ENCODE measurements around the gene MARCHF10. TPM values are rescaled to one million over a fixed set of nuclear protein-coding genes. Genes with fewer than 3 reads are reported as not detected.

The MARCHF10 gene
- polyA plus RNA-seq, 3 donors, result not detected

- WGBS (ENCODE audit: insufficient coverage), result 100% methylated on average over 2 of the region's 3 CpGs
- Mint-ChIP-seq H3K9me3 (peaks cover 0 to 2% (median 0%) of the 10 kb centered on the region in 7 donors), H3K4me1 (no peaks in the 10 kb centered on the region), H3K4me3 (no peak overlapping the region), H3K27me3 (ENCODE audit: low read depth in 3 of 3) (peaks cover 3 to 15% (median 5%) of the 10 kb centered on the region in 3 donors), H3K27ac (no peak overlapping the region), H3K36me3 (no peaks in the 10 kb centered on the region)
- Histone ChIP-seq H4K20me1 (ENCODE audit: insufficient read depth, low read length) (no peaks in the 10 kb centered on the region), H3K36me3 (replicated peaks in 1 of 2; ENCODE audit: control insufficient read depth in 1 of 2, insufficient read depth in 2 of 2, low read length in 2 of 2) (no peaks in the 10 kb centered on the region), H3K4me3 (replicated peaks in 1 of 3; ENCODE audit: low read depth in 2 of 3, low read length in 3 of 3) (no peak overlapping the region), H3K9me3 (replicated peaks in 1 of 2; ENCODE audit: control insufficient read depth in 1 of 2, insufficient read depth in 1 of 2, low read length in 2 of 2) (no peaks in the 10 kb centered on the region), H3K4me1 (ENCODE audit: control insufficient read depth in 1 of 2, insufficient read depth in 2 of 2, low read length in 2 of 2) (no peaks in the 10 kb centered on the region), H3K9ac (ENCODE audit: insufficient read depth, low read length, poor library complexity, severe bottlenecking) (no peak overlapping the region), H3K79me2 (ENCODE audit: insufficient read depth, low read length) (no peaks in the 10 kb centered on the region), H3K27ac (ENCODE audit: low read depth in 1 of 2, low read length in 2 of 2) (no peak overlapping the region), H3K27me3 (ENCODE audit: control insufficient read depth in 2 of 2, insufficient read depth in 2 of 2, low read length in 2 of 2) (no peaks in the 10 kb centered on the region), H3K4me2 (replicated peaks; ENCODE audit: extremely low read depth, low read length, poor library complexity, severe bottlenecking) (no peak overlapping the region), H2AFZ (ENCODE audit: insufficient read depth, low read depth, low read length, poor library complexity, severe bottlenecking) (no peak overlapping the region)
- intact Hi-C loops (cut with micrococcal nuclease), result no loop called here
- no peak for DNase-seq
- TF ChIP-seq, protein P1, sequence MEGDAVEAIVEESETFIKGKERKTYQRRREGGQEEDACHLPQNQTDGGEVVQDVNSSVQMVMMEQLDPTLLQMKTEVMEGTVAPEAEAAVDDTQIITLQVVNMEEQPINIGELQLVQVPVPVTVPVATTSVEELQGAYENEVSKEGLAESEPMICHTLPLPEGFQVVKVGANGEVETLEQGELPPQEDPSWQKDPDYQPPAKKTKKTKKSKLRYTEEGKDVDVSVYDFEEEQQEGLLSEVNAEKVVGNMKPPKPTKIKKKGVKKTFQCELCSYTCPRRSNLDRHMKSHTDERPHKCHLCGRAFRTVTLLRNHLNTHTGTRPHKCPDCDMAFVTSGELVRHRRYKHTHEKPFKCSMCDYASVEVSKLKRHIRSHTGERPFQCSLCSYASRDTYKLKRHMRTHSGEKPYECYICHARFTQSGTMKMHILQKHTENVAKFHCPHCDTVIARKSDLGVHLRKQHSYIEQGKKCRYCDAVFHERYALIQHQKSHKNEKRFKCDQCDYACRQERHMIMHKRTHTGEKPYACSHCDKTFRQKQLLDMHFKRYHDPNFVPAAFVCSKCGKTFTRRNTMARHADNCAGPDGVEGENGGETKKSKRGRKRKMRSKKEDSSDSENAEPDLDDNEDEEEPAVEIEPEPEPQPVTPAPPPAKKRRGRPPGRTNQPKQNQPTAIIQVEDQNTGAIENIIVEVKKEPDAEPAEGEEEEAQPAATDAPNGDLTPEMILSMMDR (IDR thresholded peaks at IDR 0.05), result no peak
These were observed 48.5 kb upstream of the MARCHF10 start for GRCh38 chr17:62856594-62856993.

DNA sequence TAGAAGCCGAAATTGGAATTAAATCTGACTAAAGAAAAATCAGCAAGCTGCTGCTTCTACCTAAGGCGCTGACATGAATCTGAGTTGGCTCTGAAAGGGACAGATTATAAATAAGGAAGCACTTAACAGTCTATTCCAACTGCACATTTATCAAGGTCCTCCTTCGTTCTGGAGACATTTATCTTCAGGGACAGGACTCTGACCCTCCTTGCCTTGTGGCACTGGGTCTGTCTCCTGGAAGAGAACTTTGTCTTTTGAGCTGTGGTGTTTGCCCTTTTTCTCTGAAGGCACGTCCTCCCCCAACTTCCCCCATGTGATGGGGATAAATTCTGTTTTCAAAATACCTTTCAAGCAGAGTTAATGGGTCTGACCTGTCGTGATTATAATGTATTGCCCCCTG lies 47.0 kb upstream of the MARCHF10 start:
- no peak overlapping the region for H3K27ac ChIP-seq (ENCODE audit: low read depth in 1 of 2, low read length in 2 of 2)

More for the DNA sequence above, 47.0 kb upstream of the MARCHF10 start:
- H3K4me2 ChIP-seq (replicated peaks; ENCODE audit: extremely low read depth, low read length, poor library complexity, severe bottlenecking), result no peak overlapping the region
- H3K79me2 ChIP-seq (ENCODE audit: insufficient read depth, low read length), result no peaks in the 10 kb centered on the region
- intact Hi-C loops (cut with micrococcal nuclease), result no loop called here
- no peak for DNase-seq
- H3K9ac ChIP-seq (ENCODE audit: insufficient read depth, low read length, poor library complexity, severe bottlenecking), result no peak overlapping the region
- Mint-ChIP-seq H3K36me3 (no peaks in the 10 kb centered on the region), H3K4me3 (no peak overlapping the region), H3K27me3 (ENCODE audit: low read depth in 3 of 3) (peaks cover 3 to 10% (median 3%) of the 10 kb centered on the region in 3 donors), H3K9me3 (peaks cover 0 to 2% (median 0%) of the 10 kb centered on the region in 7 donors), H3K4me1 (no peaks in the 10 kb centered on the region), H3K27ac (no peak overlapping the region)
- H3K4me3 ChIP-seq (replicated peaks in 1 of 3; ENCODE audit: low read depth in 2 of 3, low read length in 3 of 3), result no peak overlapping the region
- no peaks in the 10 kb centered on the region for H4K20me1 ChIP-seq (ENCODE audit: insufficient read depth, low read length)
- TF ChIP-seq, protein P1 (IDR thresholded peaks at IDR 0.05), result no peak
- WGBS (ENCODE audit: insufficient coverage), result 88% methylated on average over 1 of the region's 5 CpGs
- no peaks in the 10 kb centered on the region for H3K27me3 ChIP-seq (ENCODE audit: control insufficient read depth in 2 of 2, insufficient read depth in 2 of 2, low read length in 2 of 2)
- no peak overlapping the region for H2AFZ ChIP-seq (ENCODE audit: insufficient read depth, low read depth, low read length, poor library complexity, severe bottlenecking)
- no peaks in the 10 kb centered on the region for H3K4me1 ChIP-seq (ENCODE audit: control insufficient read depth in 1 of 2, insufficient read depth in 2 of 2, low read length in 2 of 2)
- no peaks in the 10 kb centered on the region for H3K9me3 ChIP-seq (replicated peaks in 1 of 2; ENCODE audit: control insufficient read depth in 1 of 2, insufficient read depth in 1 of 2, low read length in 2 of 2)
- no peaks in the 10 kb centered on the region for H3K36me3 ChIP-seq (replicated peaks in 1 of 2; ENCODE audit: control insufficient read depth in 1 of 2, insufficient read depth in 2 of 2, low read length in 2 of 2)

Measured in CD14-positive monocyte (primary cell).